OCI-LY3 (cell line): ENCODE data around the gene KRTAP10-4.

Source experiments
- H2AFZ ChIP-seq: fragments of 200-600, 300-600 bp; shearing (Covaris generic); 2 replicates; pipeline ENCODE4 v1.6.0; 2014; ENCODE audit warnings: antibody characterized with exemption, low read depth, low read length
- H3K27ac ChIP-seq: fragments of 200-600, 300-600 bp; sonication (generic); 2 replicates; pipeline ENCODE4 v1.5.1; 2014; ENCODE audit warnings: mild to moderate bottlenecking, low read length, moderate library complexity, mixed read lengths
- H3K27me3 ChIP-seq: fragments of 200-600, 300-600 bp; sonication (generic); 2 replicates; pipeline ENCODE4 v1.6.1; 2014; ENCODE audit warnings: low read depth, low read length, mixed read lengths
- H3K36me3 ChIP-seq: fragments of 200-600, 300-600 bp; sonication (generic); replicated peaks from 2 replicates; pipeline ENCODE3; 2014; ENCODE audit warnings: low read depth, low read length, mixed read lengths
- H3K4me1 ChIP-seq: fragments of 300-600, 200-600 bp; sonication (generic); 2 replicates; pipeline ENCODE4 v1.6.1; 2014; ENCODE audit warnings: low read length, mixed read lengths
- H3K4me2 ChIP-seq: fragments of 200-600, 300-600 bp; sonication (generic); 2 replicates; pipeline ENCODE4 v1.6.1; 2014; ENCODE audit warnings: low read length, mixed read lengths
- H3K4me3 ChIP-seq: fragments of 300-600, 200-600 bp; sonication (generic); 2 replicates; pipeline ENCODE4 v1.5.1; 2014; ENCODE audit warnings: antibody characterized with exemption, mild to moderate bottlenecking, low read length, moderate library complexity
- H3K79me2 ChIP-seq: fragments of 300-600, 200-600 bp; shearing (Covaris generic); 2 replicates; pipeline ENCODE4 v1.6.1; 2014; ENCODE audit warnings: mild to moderate bottlenecking, low read length, mixed read lengths
- H3K9ac ChIP-seq: fragments of 300-600, 200-600 bp; shearing (Covaris generic); 2 replicates; pipeline ENCODE4 v1.6.0; 2014; ENCODE audit warnings: mild to moderate bottlenecking, low read length, moderate library complexity
- H3K9me3 ChIP-seq: fragments of 200-600, 300-600 bp; shearing (Covaris generic); 2 replicates; pipeline ENCODE4 v1.6.1; 2014; ENCODE audit warnings: low read length, mixed read lengths; ENCODE audit not compliant: insufficient read depth
- H4K20me1 ChIP-seq: fragments of 200-600, 300-600 bp; sonication (generic); 2 replicates; pipeline ENCODE4 v1.6.1; 2016; ENCODE audit warnings: low read length, mixed read lengths; ENCODE audit not compliant: insufficient read depth
- CTCF ChIP-seq: fragments of 200-600, 300-600 bp; sonication (generic); IDR thresholded peaks from 2 replicates; pipeline ENCODE4 v1.5.1; 2014; ENCODE audit warnings: antibody characterized with exemption, low read length, low read depth
- EZH2phosphoT487 ChIP-seq: fragments of 200-600 bp; shearing (Covaris generic); IDR thresholded peaks from 2 replicates; pipeline ENCODE4 v1.6.1; 2018; ENCODE audit warnings: antibody characterized with exemption, mixed run types, low read depth

Gene KRTAP10-4

DNA sequence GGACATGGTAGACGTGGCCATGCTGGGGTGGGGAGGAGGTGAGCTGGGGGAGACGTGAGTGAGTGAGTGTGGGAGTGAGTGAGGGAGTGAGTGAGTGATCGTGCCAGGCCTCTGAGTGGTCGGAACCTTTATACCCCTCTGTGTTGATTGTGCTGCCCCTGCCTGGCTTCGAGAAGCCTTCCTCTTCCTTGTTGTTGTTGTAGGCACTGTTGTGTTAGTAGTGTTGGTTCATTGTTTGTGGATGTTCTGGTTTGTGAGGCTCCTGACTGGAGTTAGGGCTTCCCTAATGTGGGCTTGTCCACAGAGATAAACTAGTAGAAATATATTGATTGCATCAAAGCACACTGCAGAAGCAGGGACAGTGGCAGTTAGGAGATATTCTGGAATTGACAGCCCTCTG, 14.8 kb upstream of the KRTAP10-4 start, which contains the start of gene KRTAP10-3:
KRTAP10-3 (minus strand) TSS at position 101 of the 400 bp plus-strand sequence; CDS start at position 21, 80 bp downstream.
- no peaks in the 10 kb centered on the region for H3K36me3 ChIP-seq
- no peaks in the 10 kb centered on the region for H3K9me3 ChIP-seq
- H3K9ac ChIP-seq = no peak within 1 kb of the TSS
- no peaks in the 10 kb centered on the region for H3K27me3 ChIP-seq
- no peak within 1 kb of the TSS for H2AFZ ChIP-seq
- no peak within 1 kb of the TSS for H3K4me3 ChIP-seq
- H4K20me1 ChIP-seq = no peaks in the 10 kb centered on the region
- no peak for TF ChIP-seq EZH2phosphoT487
- TF ChIP-seq CTCF = no peak
- peaks cover 24% of the 10 kb centered on the region for H3K4me1 ChIP-seq
- H3K4me2 ChIP-seq = peak within 1 kb of the TSS; percentile 51; the same call in 1 of the 2 replicates
- H3K27ac ChIP-seq = peak within 1 kb of the TSS; percentile 43; the same call in 1 of the 2 replicates
- H3K79me2 ChIP-seq = no peaks in the 10 kb centered on the region

DNA sequence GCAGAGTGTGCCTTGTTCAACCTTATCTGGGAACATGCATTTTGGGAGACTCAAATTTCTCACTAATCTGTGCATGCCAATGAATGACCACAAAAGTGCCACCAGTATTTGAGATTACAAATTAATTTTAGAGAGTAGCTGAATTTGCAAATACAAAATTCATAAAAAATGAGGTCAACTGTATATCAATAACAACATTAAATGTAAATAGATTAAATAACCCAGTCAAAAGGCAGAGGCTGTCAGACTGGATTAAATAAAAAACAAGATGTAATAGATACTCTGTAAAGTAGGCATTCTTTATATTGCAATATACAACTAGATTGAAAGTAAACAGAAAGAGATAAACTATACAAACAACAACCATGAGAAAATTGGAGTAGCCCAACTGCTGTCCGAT, 9.4 kb upstream of the KRTAP10-4 start:
- Histone ChIP-seq H3K4me1 (peaks cover 37% of the 10 kb centered on the region), H3K9ac (no peak overlapping the region), H3K4me3 (no peak overlapping the region), H3K36me3 (no peaks in the 10 kb centered on the region), H3K79me2 (no peaks in the 10 kb centered on the region), H3K27me3 (no peaks in the 10 kb centered on the region), H4K20me1 (no peaks in the 10 kb centered on the region), H3K27ac (peak overlapping the region; percentile 78; the same call in 1 of the 2 replicates), H2AFZ (no peak overlapping the region), H3K4me2 (no peak overlapping the region), H3K9me3 (no peaks in the 10 kb centered on the region)
- TF ChIP-seq CTCF (no peak), EZH2phosphoT487 (no peak)

DNA sequence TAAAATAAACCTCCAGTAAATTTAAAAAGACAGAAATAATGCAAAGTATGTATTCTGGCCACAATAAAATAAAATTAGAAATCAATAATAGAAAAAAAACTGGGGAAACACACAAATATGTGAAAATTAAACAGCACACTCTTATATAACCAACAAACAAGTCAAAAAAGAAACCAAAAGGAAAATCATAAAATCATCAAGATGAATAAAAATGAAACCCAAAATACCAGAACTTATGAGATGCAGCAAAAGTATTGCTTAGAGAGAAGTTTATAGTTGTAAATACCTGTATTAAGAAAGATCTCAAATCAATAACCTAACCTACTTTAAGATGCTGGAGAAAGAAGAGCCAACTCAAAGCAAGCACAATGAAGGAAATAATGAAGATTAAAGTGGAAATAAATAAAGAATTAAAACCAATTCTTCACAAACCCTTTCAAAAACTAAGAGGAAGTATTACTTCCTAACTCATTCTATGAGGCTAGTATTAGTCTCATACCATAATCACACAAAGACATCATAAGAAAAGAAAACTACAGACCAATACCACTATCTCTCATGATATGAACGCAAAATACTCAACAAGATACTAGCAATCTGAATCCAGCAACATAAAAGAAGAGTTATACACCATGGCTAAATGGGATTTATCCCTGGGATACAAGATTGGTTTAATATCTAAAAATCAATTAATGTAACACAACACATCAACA, 8.5 kb upstream of the KRTAP10-4 start:
- H3K79me2 ChIP-seq = no peaks in the 10 kb centered on the region
- no peaks in the 10 kb centered on the region for H3K9me3 ChIP-seq
- no peaks in the 10 kb centered on the region for H3K27me3 ChIP-seq
- H3K4me1 ChIP-seq = peaks cover 34% of the 10 kb centered on the region
- H3K36me3 ChIP-seq = no peaks in the 10 kb centered on the region
- peak overlapping the region; percentile 39 for H3K4me3 ChIP-seq
- peak overlapping the region; percentile 37 for H3K9ac ChIP-seq
- no peaks in the 10 kb centered on the region for H4K20me1 ChIP-seq
- peak overlapping the region; percentile 70 for H3K4me2 ChIP-seq
- peak overlapping the region; percentile 12; the same call in 1 of the 2 replicates for H2AFZ ChIP-seq
- peak overlapping the region; percentile 78 for H3K27ac ChIP-seq
- no peak for TF ChIP-seq EZH2phosphoT487
- no peak for TF ChIP-seq CTCF

DNA sequence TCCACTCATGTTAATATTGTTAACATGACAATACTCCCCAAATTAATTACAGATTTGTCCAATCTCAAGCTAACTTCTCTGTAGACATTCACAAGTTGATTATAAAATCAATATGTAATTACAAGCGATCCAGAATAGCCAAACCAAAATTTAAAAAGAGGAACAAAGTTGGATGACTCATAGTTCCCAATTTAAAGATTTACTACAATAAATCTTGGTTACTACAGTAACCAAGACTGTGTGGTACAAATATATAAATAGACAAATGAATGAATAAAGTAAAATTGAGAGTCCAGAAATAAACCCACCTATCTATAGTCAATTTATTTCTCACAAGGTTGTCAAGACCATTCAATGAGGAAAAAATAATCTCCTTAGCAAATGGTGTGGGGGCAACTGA, 7.1 kb upstream of the KRTAP10-4 start:
- Histone ChIP-seq H3K4me2 (peak overlapping the region; percentile 70; the same call in 1 of the 2 replicates), H3K27me3 (no peaks in the 10 kb centered on the region), H3K4me1 (peaks cover 34% of the 10 kb centered on the region), H2AFZ (no peak overlapping the region), H3K27ac (no peak overlapping the region), H3K9me3 (no peaks in the 10 kb centered on the region), H3K79me2 (no peaks in the 10 kb centered on the region), H3K4me3 (no peak overlapping the region), H3K9ac (no peak overlapping the region), H4K20me1 (no peaks in the 10 kb centered on the region), H3K36me3 (no peaks in the 10 kb centered on the region)
- TF ChIP-seq CTCF = no peak
- TF ChIP-seq EZH2phosphoT487 = no peak
